Calu3 (cell line): ENCODE data around the gene AGBL1. TPM values are rescaled to one million over a fixed set of nuclear protein-coding genes. Genes with fewer than 3 reads are reported as not detected.

ENCODE experiments used
- BruUV-seq: library from RNA; stranded (reverse); fragments of 400-500 nt; replicated peaks from 2 replicates; lab custom pipeline; 2021; lab: Mats Ljungman, UMichigan
- CTCF ChIA-PET: fragments of 300-600 bp; sonication (Branson Sonifier 250); formaldehyde crosslinking; loops from one replicate; lab custom pipeline; 2022; ENCODE audit warnings: antibody characterized with exemption; lab: Charles Lee
- DNase-seq: peaks from one replicate; pipeline ENCODE4 v3.0.0; 2022
- H3K27ac Mint-ChIP-seq: one replicate; pipeline ENCODE4 v1.8.0; 2022; ENCODE audit warnings: mixed read lengths; ENCODE audit not compliant: unreplicated experiment
- H3K27me3 Mint-ChIP-seq: one replicate; pipeline ENCODE4 v1.8.0; 2022; ENCODE audit warnings: mixed read lengths; ENCODE audit not compliant: unreplicated experiment
- H3K36me3 Mint-ChIP-seq: one replicate; pipeline ENCODE4 v1.8.0; 2022; ENCODE audit warnings: mild to moderate bottlenecking, moderate library complexity, mixed read lengths; ENCODE audit not compliant: insufficient read depth, unreplicated experiment
- H3K4me1 Mint-ChIP-seq: one replicate; pipeline ENCODE4 v1.8.0; 2022; ENCODE audit warnings: mild to moderate bottlenecking, low read depth, mixed read lengths; ENCODE audit not compliant: unreplicated experiment
- H3K4me3 Mint-ChIP-seq: one replicate; pipeline ENCODE4 v1.8.0; 2022; ENCODE audit warnings: mild to moderate bottlenecking, low read depth, moderate library complexity, mixed read lengths; ENCODE audit not compliant: unreplicated experiment
- H3K9me3 Mint-ChIP-seq: one replicate; pipeline ENCODE4 v1.8.0; 2022; ENCODE audit warnings: low read depth, mixed read lengths; ENCODE audit not compliant: unreplicated experiment
- CTCF ChIP-seq: fragments of 200-600 bp; IDR thresholded peaks from one replicate; pipeline ENCODE4 v1.8.0; 2022; ENCODE audit warnings: antibody characterized with exemption; ENCODE audit not compliant: unreplicated experiment
- intact Hi-C: fragments of 100-400 bp; cut with micrococcal nuclease; formaldehyde crosslinking; loops from one replicate; pipeline ENCODE4 v1.10.0; 2022; ENCODE audit not compliant: unreplicated experiment
- total RNA-seq: library from RNA; stranded (reverse); gene quantifications from 2 replicates; pipeline ENCODE4 v1.2.3, GENCODE V29; 2022

Gene AGBL1
- total RNA-seq, 1 experiment from 2014 or later, result not detected

- CTCF ChIA-PET, result no interaction called here
- Mint-ChIP-seq H3K4me1 (no peaks in the 10 kb centered on the region), H3K27me3 (no peaks in the 10 kb centered on the region), H3K27ac (no peak overlapping the region), H3K36me3 (no peaks in the 10 kb centered on the region), H3K9me3 (no peaks in the 10 kb centered on the region), H3K4me3 (no peak overlapping the region)
- intact Hi-C loops, result loop anchor here (5.0 kb wide), 1 partner anchor 1331 kb away; no protein-coding TSS in a partner anchor
- peak; percentile 7 for DNase-seq
- TF ChIP-seq CTCF, result no peak
- no TSS peak for BruUV-seq
These were observed 836.2 kb downstream of the AGBL1 start for GRCh38 chr15:86915811-86916331.

- Mint-ChIP-seq H3K9me3 (no peaks in the 10 kb centered on the region), H3K27ac (no peak overlapping the region), H3K36me3 (no peaks in the 10 kb centered on the region), H3K4me3 (no peak overlapping the region), H3K27me3 (no peaks in the 10 kb centered on the region), H3K4me1 (no peaks in the 10 kb centered on the region)
- no TSS peak for BruUV-seq
- CTCF ChIA-PET, result no interaction called here
- TF ChIP-seq CTCF, result no peak
- no peak for DNase-seq
- intact Hi-C loops, result loop anchor here (5.0 kb wide), 1 partner anchor 1330 kb away; no protein-coding TSS in a partner anchor
These were observed 837.1 kb downstream of the AGBL1 start for GRCh38 chr15:86916671-86917360.

- no peak for DNase-seq
- Mint-ChIP-seq H3K4me1 (no peaks in the 10 kb centered on the region), H3K27me3 (no peaks in the 10 kb centered on the region), H3K4me3 (no peak overlapping the region), H3K36me3 (no peaks in the 10 kb centered on the region), H3K9me3 (no peaks in the 10 kb centered on the region), H3K27ac (no peak overlapping the region)
- CTCF ChIA-PET, result no interaction called here
- no peak for TF ChIP-seq CTCF
- BruUV-seq, result no TSS peak
- intact Hi-C loops, result loop anchor here (5.0 kb wide), 1 partner anchor 1330 kb away; no protein-coding TSS in a partner anchor
These were observed 837.6 kb downstream of the AGBL1 start for GRCh38 chr15:86917361-86917671.

GRCh38 chr15:86919581-86919980 lies 839.9 kb downstream of the AGBL1 start:
- no TSS peak for BruUV-seq
- H3K27me3 Mint-ChIP-seq, result no peaks in the 10 kb centered on the region
- H3K9me3 Mint-ChIP-seq, result peaks cover 3% of the 10 kb centered on the region
- no peak overlapping the region for H3K4me3 Mint-ChIP-seq
- CTCF ChIA-PET, result no interaction called here
- H3K36me3 Mint-ChIP-seq, result no peaks in the 10 kb centered on the region
- no peak for DNase-seq
- TF ChIP-seq CTCF, result no peak
- intact Hi-C loops, result loop anchor here (5.0 kb wide), 1 partner anchor 1328 kb away; no protein-coding TSS in a partner anchor
- no peaks in the 10 kb centered on the region for H3K4me1 Mint-ChIP-seq
- H3K27ac Mint-ChIP-seq, result no peak overlapping the region
